NB4 (cell line): ENCODE data around the gene SSBP1.

ENCODE experiments used
- DNase-seq: peaks from one replicate; pipeline ENCODE4 v3.0.0; 2010; ENCODE audit warnings: low read depth
- H3K4me3 ChIP-seq: one replicate; pipeline ENCODE4 v1.5.1; 2011; ENCODE audit warnings: mild to moderate bottlenecking, low read depth, low read length, moderate library complexity
- MAX ChIP-seq: IDR thresholded peaks from 2 replicates; pipeline ENCODE4 v1.6.1; 2011; ENCODE audit warnings: low read depth, low read length
- MYC ChIP-seq: IDR thresholded peaks from 2 replicates; pipeline ENCODE4 v1.6.1; 2011; ENCODE audit warnings: low read depth, low read length
- POLR2A ChIP-seq: IDR thresholded peaks from 2 replicates; pipeline ENCODE4 v1.6.1; 2011; ENCODE audit warnings: mild to moderate bottlenecking; ENCODE audit not compliant: insufficient read length; ENCODE audit errors: extremely low read depth
- TF ChIP-seq, protein P1 (sequence below): IDR thresholded peaks from one replicate; pipeline ENCODE4 v1.5.1; 2012; ENCODE audit warnings: low read depth, low read length

SSBP1 gene

GRCh38 chr7:141700848-141701371 lies 37.2 kb upstream of the SSBP1 start:
- TF ChIP-seq MYC, result no peak
- TF ChIP-seq, protein P1, sequence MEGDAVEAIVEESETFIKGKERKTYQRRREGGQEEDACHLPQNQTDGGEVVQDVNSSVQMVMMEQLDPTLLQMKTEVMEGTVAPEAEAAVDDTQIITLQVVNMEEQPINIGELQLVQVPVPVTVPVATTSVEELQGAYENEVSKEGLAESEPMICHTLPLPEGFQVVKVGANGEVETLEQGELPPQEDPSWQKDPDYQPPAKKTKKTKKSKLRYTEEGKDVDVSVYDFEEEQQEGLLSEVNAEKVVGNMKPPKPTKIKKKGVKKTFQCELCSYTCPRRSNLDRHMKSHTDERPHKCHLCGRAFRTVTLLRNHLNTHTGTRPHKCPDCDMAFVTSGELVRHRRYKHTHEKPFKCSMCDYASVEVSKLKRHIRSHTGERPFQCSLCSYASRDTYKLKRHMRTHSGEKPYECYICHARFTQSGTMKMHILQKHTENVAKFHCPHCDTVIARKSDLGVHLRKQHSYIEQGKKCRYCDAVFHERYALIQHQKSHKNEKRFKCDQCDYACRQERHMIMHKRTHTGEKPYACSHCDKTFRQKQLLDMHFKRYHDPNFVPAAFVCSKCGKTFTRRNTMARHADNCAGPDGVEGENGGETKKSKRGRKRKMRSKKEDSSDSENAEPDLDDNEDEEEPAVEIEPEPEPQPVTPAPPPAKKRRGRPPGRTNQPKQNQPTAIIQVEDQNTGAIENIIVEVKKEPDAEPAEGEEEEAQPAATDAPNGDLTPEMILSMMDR, result no peak
- TF ChIP-seq MAX, result no peak
- peak overlapping the region; percentile 54 for H3K4me3 ChIP-seq
- DNase-seq, result peak; percentile 13

DNA sequence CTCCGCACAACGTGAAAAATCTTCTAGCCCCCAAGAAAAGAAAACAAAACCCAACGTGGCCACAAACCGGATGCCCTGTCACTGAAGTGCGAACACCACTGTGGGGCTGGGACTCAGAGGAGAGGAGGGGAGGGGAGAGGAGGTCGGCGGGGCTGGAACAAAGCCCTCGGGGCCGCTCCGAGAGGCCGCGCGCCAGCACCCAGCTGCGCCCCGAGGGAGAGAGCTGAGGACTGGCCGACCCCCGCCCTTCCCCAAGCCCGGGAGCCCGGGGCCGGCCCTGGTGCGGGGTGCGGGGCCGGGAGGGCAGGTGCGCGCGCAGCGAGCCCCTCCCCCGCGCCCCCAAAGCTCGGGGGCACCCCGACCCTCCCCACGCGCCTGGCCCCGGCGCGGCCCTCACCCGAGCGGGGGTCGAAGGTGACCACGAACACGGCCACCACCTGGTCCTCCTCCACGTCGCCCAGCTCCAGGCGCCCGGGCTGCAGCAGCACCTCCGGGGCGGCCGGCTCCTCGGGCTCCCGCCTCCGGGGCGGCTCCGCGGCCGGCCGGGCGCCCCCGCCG lies 36.6 kb upstream of the SSBP1 start:
- DNase-seq, result peak; percentile 84
- TF ChIP-seq MYC (no peak), MAX (no peak), POLR2A (no peak)
- TF ChIP-seq, protein P1, result no peak
- H3K4me3 ChIP-seq, result peak overlapping the region; percentile 53

- TF ChIP-seq MAX (no peak), POLR2A (no peak), MYC (no peak)
- TF ChIP-seq, protein P1, result no peak
- DNase-seq, result peak; percentile 69
- peak within 1 kb of the TSS; percentile 64 for H3K4me3 ChIP-seq
Observed at GRCh38 chr7:141702047-141702567, 36.1 kb upstream of the SSBP1 start, which contains the start of gene DENND11. TSS of gene DENND11 (minus strand) at chr7:141702166. CDS start at chr7:141702153, 13 bp downstream.

GRCh38 chr7:141702892-141703291 lies 35.3 kb upstream of the SSBP1 start:
- no peak for DNase-seq
- H3K4me3 ChIP-seq, result no peak overlapping the region
- no peak for TF ChIP-seq MAX
- TF ChIP-seq MYC, result no peak
- TF ChIP-seq, protein P1, result no peak
- no peak for TF ChIP-seq POLR2A

DNA sequence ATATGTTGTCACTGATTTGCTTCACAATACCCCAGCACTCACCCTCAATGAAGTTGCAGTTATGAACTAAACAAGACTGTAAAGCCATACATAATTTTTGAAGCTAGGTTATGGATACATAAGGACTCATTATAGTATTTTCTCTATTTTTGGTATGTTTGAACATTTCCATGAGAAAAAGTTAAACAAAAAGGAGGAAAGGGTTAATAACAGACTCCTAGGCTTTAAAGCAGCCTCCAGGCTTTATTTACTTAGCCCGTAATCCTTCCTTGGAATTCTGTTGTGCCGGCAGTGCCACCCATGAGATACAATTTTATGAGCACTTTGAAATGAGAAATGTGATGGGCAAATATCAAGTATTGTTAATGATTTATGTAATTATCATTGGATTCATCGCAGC lies 34.0 kb upstream of the SSBP1 start:
- no peak for DNase-seq
- no peak overlapping the region for H3K4me3 ChIP-seq
- TF ChIP-seq MAX, result no peak
- TF ChIP-seq, protein P1, result no peak
- TF ChIP-seq MYC, result no peak
- no peak for TF ChIP-seq POLR2A
